Suppressor macrophage treated with lipopolysaccharide for 4 hours (primary cell): ENCODE measurements around the gene ARHGEF4.
A peak's percentile ranks its signal among the peaks of the same experiment; 100 is the strongest.

ENCODE experiments used
- DNase-seq: peaks from one replicate; pipeline ENCODE4 v3.0.0-alpha.2; 2020

ARHGEF4 gene

GRCh38 chr2:130930740-130931659 is 94.3 kb downstream of the ARHGEF4 start:
- no peak for DNase-seq

- no peak for DNase-seq
Observed at GRCh38 chr2:130933501-130933900, 96.8 kb downstream of the ARHGEF4 start.

GRCh38 chr2:130936451-130936850 is 99.7 kb downstream of the ARHGEF4 start:
- DNase-seq, result no peak

- DNase-seq, result no peak
Observed at GRCh38 chr2:130947967-130948366, 111.3 kb downstream of the ARHGEF4 start.

- no peak for DNase-seq
Observed at GRCh38 chr2:130949954-130950353, 113.2 kb downstream of the ARHGEF4 start.

GRCh38 chr2:130951018-130951417 is 114.3 kb downstream of the ARHGEF4 start:
- no peak for DNase-seq

- no peak for DNase-seq
Observed at GRCh38 chr2:130954873-130955272, 118.2 kb downstream of the ARHGEF4 start.

GRCh38 chr2:130957915-130958314 is 121.2 kb downstream of the ARHGEF4 start:
- no peak for DNase-seq

- no peak for DNase-seq
Observed at GRCh38 chr2:130963196-130963848, 126.6 kb downstream of the ARHGEF4 start.

GRCh38 chr2:130963849-130964793 is 127.4 kb downstream of the ARHGEF4 start:
- DNase-seq, result no peak

GRCh38 chr2:130964931-130965330 is 128.2 kb downstream of the ARHGEF4 start:
- no peak for DNase-seq

- no peak for DNase-seq
Observed at GRCh38 chr2:130966149-130966774, 129.5 kb downstream of the ARHGEF4 start.

GRCh38 chr2:130966775-130967490 is 130.2 kb downstream of the ARHGEF4 start:
- no peak for DNase-seq

GRCh38 chr2:130972410-130972809 is 135.7 kb downstream of the ARHGEF4 start:
- no peak for DNase-seq

- DNase-seq, result no peak
Observed at GRCh38 chr2:130975729-130976128, 139.0 kb downstream of the ARHGEF4 start.

- no peak for DNase-seq
Observed at GRCh38 chr2:130976591-130977237, 140.0 kb downstream of the ARHGEF4 start.

- no peak for DNase-seq
Observed at GRCh38 chr2:130977461-130978050, 140.8 kb downstream of the ARHGEF4 start.

GRCh38 chr2:130981667-130982066 is 145.0 kb downstream of the ARHGEF4 start:
- no peak for DNase-seq

- DNase-seq, result peak; percentile 42
Observed at GRCh38 chr2:130985206-130985780, 148.6 kb downstream of the ARHGEF4 start.

- no peak for DNase-seq
Observed at GRCh38 chr2:130985831-130986649, 149.3 kb downstream of the ARHGEF4 start.
